Measurements from ENCODE around the gene HEPH.
"Not testable (repeated sequence)": the region's sequence is repeated elsewhere in the genome, so short reads cannot be mapped to it uniquely, and the experiment has no call there.

HEPH gene

DNA sequence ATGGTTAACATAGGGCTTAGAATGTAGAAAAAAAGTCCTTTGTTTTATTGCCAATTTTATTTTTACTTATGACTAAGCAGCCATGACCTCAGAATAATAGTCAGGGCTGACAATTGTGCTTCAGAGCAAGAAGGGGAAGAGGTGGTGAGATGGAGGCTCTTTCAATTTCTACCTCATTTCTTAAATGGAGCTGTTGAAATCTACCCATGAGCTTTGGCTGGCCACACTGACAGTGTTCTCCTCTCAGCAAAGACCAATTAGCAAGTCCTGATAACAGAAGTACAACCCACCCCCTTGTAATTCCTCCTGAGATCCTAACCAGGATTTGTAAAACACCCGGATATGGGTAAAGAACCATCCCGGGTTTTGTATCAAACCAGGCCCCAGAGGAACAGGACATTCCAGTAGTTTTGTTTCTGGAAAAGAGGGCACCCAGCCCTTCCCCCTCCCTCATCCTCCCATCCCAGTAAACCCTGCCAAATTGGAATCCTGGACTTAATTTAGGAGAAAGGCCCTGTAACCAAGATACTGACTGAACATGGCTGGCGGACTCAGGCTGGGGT is at the start of gene HEPH:
TSS of gene HEPH (plus strand) at position 399 of the 563 bp plus-strand sequence. CDS start 6,324 bp downstream, outside the sequence.
- DNase-seq: no peak

DNA sequence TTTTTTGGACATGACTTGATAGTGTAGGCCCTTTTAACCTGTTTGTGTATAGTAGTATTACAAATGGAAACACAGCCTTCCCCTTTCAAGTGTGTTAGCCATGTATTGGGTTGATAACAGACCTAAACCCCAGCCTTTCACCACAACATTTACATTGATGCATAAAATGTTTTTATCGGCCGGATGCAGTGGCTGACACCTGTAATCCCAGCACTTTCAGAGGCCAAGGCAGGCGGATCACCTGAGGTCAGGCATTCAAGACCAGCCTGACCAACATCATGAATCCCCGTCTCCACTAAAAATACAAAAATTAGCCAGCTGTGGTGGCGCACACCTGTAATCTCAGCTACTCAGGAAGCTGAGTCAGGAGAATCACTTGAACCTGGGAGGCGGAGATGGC is 45.3 kb upstream of the HEPH start:
- DNase-seq: not testable (repeated sequence)

DNA sequence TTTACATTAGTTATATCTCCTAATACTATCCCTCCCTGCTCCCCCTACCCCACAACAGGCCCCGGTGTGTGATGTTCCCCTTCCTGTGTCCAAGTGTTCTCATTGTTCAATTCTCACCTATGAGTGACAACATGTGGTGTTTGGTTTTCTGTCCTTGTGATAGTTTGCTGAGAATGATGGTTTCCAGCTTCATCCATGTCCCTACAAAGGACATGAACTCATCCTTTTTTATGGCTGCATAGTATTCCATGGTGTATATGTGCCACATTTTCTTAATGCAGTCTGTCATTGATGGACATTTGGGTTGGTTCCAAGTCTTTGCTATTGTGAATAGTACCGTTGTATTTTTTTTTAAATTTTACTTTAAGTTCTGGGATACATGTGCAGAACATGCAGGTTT is 42.7 kb upstream of the HEPH start:
- not testable (repeated sequence) for DNase-seq

DNA sequence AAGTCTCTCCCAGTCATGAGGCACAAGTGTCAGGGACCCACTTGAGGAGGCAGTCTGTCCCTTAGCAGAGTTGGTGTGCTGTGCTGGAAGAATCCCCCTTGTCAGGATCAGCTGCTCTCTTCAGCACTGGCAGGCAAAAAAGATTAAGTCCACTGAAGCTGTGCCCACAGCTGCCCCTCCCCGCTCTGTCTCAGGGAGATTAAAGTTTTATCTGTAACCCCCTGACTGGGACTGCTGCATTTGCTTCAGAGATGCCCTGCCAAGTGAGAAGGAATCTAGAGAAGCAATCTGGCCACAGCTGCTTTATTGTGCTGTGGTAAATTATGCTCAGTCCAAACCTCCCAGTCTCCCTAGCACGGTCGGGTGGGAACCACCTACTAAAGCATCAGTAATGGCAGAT is 37.4 kb upstream of the HEPH start:
- no peak for DNase-seq

DNA sequence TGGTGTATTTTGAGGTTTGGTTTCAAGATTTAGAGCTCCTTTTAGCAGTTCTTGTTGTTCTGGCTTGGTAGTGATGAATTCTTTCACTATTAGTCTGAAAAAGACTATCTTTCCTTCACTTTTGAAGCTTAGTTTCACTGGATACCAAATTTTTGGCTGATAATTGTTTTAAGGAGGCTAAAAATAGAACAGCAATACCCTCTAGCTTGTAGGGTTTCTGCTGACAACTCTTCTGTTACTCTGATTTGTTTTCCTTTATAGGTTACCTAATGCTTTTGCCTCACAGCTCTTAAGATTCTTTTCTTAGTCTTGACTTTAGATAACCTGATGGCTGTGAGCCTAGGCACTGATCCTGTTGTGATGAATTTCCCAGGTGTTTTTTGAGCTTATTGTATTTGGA is 33.6 kb upstream of the HEPH start:
- no peak for DNase-seq

- not testable (repeated sequence) for DNase-seq
Measured at GRCh38 chrX:66135284-66135683, 28.8 kb upstream of the HEPH start.

DNA sequence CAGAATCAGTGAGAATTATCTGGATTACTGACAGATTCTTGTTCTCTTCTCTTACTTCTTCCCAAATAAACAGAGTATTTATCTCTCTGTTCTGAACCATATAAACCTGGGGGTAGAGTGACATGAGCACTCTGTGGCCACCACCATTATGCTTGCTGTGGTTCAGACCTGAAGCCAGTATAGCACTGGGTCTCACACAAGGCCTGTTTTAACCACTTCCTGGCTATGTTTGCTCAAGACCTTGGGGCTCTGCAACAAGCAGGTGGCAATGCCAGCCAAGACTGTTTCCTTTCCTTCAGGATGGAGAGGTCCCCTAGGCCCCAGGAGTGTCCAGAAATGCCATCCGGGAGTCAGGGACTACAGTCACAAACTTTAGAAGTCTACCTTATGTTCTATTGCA is 21.7 kb upstream of the HEPH start:
- no peak for DNase-seq

DNA sequence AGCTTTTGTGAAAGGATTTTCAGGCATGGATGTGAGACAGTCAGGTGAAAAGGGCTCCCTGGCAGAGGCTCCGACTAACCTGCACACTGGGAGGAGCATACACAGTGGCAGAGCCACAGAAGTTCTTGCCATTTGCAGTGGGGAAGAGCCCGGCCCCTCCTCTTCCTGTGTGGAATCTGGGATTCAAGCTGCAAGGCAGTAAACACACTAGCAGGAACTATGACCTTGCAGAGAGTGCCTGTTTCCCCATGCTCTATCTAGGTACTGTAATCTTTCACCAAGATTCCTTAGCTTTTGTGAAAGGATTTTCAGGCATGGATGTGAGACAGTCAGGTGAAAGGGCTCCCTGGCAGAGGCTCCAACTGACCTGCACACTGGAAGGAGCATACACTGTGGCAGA is 19.8 kb upstream of the HEPH start:
- DNase-seq: no peak

DNA sequence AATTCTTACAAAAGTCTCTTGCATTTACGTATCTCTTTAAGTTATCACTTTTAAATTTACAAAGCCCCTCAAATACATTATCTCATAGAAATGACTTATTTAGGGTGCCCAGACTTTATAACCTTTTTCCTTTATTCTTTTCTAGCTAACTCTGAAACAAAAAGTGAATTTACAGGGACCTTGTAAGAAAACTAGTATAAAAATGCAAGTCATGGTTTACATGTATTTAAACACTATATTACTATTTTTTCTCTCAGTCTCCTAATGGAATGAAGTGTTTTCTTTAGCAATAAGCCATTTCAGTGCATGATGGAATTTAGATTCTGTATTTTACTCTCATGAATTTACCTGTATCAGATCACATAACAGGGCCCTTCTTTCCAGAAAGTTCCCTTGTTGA is 14.5 kb upstream of the HEPH start:
- DNase-seq: no peak

DNA sequence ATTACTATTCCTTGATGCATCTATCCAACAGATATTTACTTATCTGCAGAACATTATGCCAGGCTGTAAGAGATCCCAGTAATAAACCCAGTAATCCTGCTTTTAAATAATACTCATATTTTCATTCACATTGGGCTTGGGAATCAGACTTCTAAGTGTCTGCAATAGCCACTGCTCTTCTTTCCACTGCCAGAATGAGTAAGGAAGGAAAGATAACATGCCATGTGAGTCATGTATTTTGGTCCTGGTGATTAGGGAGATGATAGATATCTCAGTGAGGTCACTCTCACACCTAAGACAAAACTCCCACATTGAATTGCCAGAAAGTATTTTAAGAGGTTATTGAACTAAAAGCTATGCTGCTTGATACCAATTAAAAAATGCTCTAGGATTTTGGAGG is 13.9 kb upstream of the HEPH start:
- DNase-seq: no peak

DNA sequence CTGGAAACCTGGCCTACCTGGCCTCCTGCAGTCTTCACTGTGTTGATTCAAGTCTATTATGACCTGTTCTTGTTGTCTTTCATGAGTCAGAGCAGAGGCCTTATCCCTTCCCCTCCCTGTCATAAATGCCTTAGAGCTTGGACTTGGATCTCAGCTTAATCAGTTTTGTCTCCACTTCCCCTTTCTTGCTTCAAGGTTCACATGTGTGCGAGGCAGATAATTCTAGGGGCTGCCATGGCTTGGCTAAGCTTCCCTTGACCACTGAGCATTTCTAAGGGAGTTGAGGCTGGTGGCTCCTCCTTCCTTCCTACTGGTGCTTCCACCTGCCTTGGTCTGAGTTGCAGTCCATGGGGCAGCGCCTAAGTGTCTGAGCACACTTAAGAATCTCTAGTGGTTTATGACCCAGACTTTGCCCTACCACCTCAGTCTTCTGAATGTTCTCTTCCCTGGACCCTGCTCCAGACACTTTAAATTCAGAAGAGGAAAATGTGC is 1.7 kb upstream of the HEPH start:
- peak; percentile 54 for DNase-seq

- DNase-seq: no peak
Measured at GRCh38 chrX:66163447-66163846, 600 bp upstream of the HEPH start.

DNA sequence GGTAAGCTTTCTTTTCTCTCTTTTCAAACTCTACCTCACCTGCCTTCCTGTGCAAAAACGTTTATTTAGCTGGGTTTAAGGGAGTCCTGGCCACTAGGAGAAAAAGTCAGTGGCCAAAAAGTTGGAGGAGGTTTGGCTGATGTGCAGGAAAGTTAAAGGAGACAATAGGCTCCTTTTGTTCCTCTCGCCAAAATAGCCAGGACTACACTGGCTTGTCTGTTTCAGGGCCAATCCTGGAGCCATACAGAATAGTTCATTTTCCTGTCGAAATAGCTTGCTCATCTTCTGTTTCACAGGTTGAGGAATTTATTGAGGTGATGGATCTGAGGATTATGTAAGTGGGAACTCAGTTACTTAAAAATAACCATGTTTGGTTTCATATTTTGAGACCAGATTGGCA is 423 bp downstream of the HEPH start:
- no peak for DNase-seq

GRCh38 chrX:66164931-66165330 is 884 bp downstream of the HEPH start:
- no peak for DNase-seq

- DNase-seq: no peak
Measured at GRCh38 chrX:66166671-66167070, 2.6 kb downstream of the HEPH start.

GRCh38 chrX:66167431-66167830 is 3.4 kb downstream of the HEPH start:
- DNase-seq: no peak

DNA sequence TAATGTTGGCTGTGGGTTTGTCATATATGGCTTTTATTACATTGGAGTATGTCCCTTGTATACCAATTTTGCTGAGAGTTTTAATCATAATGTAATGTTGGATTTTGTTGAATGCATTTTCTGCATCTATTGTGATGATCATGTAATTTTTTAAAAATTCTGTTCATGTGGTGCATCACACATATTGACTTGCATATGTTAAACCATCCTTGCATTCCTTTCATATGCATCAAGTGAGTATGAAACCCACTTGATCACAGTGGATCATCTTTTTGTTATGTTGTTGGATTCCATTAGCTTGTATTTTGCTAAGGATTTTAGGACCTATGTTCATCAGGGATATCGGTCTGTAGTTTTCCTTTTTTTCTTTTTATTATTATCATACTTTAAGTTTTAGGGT is 12.1 kb downstream of the HEPH start:
- DNase-seq: no peak

DNA sequence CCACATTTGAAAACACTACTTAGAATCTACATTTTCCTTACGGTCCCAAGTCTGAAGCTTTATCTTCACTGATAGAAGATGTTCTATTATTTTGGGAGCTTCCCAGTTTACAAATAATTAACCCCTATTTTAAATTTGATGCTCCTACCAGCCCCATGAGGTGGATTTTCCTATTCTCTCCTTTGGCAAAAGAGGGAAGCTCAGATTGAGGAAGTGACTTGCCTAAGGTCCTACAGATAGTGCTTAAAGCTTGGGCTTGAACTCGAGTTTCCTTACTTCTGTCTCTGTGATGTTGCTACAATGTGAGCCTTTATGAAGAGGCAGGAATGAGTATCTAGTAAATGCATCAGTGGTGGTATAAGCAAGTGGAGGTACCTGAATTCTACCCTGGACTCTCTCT is 27.5 kb downstream of the HEPH start:
- DNase-seq: no peak

- no peak for DNase-seq
Measured at GRCh38 chrX:66193821-66194220, 29.8 kb downstream of the HEPH start.

DNA sequence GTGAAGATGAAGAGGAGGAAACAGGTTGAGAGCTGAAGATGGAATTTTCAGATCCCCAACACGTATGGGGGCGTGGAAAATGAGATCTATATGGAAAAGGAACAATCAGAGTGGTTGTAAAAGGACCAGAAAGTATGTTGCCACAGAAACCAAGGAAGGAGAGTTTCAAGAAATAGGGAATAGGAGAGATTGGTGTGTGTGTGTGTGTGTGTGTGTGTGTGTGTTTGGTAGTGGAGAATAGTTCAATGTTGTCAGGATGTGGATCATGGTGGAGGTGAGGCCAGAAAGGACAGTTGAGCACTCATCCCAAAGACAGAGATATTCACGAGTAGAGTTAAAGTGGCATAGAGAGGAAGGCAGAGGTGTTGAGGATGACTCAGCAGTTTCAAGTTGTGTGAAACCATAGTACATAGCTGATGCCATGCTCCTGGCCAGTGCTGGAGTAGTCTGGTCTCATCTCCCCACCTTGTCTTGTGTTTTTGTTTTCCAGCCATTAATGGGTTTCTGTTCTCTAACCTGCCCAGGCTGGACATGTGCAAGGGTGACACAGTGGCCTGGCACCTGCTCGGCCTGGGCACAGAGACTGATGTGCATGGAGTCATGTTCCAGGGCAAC is 36.1 kb downstream of the HEPH start:
- peak; percentile 19 for DNase-seq

- no peak for DNase-seq
Measured at GRCh38 chrX:66200855-66201795, 37.1 kb downstream of the HEPH start.

DNA sequence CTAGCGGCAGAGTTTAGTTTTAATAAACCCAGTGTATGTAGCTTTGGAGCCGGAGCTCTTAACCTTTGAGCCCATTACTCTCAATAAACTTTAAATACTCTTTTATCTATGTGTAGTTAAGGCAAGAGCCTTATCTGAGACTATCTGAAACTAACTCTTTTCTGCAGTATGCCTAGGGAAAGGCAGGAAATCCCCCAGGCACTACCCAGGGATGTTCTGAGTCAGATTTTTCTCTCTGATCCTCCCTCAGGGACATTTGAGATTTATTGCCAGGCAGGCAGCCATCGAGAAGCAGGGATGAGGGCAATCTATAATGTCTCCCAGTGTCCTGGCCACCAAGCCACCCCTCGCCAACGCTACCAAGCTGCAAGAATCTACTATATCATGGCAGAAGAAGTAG is 39.1 kb downstream of the HEPH start:
- DNase-seq: no peak

- no peak for DNase-seq
Measured at GRCh38 chrX:66221856-66222255, 57.8 kb downstream of the HEPH start.

- DNase-seq: no peak
Measured at GRCh38 chrX:66232296-66232695, 68.2 kb downstream of the HEPH start.

Data from GDM1 (cell line).